ENCODE results near the gene CLK2.

Gene CLK2
- 44.8 to 89.4 (median 72.4) reads per million in 4 donors for total RNA-seq

DNA sequence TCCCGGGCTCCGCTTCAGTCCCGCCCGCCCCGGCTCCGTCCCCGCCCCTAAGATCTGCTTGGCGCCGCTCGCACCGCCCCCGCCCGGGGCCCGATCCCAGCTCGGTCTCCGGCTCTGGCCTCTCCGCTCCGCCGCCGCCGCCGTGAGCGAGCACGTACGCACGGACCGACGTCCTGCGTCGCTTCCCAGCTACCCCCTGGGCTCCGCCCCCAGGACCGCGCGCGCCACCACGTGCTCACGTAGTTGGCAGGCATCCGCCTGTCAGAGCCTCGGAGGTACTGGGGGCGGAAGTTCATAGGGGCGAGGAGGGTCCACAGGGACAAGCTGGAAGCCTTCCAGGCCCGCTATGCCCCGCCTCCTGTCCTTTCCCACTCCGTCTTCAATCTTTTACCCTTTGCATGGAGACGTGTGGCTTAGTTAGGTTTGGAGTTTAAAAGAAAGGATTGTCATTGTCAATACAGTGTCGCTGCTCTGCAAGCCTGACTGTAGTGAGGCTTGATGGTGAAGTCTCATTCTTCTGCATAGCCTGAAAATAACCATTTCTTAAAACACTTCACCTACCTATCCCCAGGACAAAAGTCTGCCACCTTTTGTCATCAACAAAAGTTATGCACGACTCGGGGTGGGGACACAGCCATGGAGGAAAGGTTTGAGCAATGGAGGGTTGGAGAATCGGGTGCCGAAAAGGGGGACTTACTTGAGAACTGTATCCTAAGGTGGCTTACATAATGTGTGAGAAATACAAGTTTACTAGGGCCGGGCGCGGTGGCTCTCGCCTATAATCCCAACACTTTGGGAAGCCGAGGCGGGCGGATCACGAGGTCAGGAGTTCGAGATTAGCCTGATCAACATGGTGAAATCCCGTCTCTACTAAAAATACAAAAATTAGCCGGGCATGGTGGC lies at the start of gene CLK2:
Gene CLK2, minus strand, starts transcription at position 162 of the 903 bp plus-strand sequence. CDS start 2,527 bp downstream, outside the sequence.
- DNase-seq, result peak; percentile 85 to 97 (median 89)

- no peak for DNase-seq
Measured at GRCh38 chr1:155322571-155322952, 49.3 kb upstream of the CLK2 start.

DNA sequence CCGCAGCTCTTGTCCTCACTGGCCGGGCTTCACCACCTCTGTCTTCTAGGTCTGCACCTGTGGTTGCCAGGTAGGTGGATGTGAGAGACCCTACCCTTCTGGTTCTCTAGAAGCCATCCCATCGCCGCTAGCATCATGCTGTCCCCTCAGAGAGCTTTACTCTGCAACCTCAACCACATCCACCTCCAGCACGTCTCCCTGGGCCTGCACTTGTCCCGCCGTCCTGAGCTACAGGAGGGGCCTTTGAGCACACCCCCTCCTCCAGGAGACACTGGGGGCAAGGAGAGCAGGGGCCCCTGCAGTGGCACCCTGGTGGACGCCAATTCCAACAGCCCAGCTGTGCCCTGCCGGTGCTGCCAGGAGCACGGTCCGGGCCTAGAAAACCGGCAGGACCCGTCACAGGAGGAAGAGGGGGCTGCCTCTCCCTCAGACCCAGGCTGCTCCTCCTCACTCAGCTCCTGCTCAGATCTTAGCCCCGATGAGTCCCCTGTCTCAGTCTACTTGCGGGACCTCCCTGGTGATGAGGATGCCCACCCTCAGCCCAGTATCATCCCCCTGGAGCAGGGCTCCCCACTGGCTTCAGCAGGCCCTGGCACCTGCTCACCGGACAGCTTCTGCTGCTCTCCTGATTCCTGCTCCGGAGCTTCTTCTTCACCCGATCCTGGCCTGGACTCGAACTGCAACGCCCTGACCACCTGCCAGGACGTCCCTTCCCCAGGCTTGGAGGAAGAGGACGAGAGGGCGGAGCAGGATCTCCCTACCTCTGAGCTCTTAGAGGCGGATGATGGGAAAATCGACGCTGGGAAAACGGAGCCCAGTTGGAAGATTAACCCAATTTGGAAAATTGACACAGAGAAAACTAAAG lies 48.6 kb upstream of the CLK2 start:
- no peak for DNase-seq

DNA sequence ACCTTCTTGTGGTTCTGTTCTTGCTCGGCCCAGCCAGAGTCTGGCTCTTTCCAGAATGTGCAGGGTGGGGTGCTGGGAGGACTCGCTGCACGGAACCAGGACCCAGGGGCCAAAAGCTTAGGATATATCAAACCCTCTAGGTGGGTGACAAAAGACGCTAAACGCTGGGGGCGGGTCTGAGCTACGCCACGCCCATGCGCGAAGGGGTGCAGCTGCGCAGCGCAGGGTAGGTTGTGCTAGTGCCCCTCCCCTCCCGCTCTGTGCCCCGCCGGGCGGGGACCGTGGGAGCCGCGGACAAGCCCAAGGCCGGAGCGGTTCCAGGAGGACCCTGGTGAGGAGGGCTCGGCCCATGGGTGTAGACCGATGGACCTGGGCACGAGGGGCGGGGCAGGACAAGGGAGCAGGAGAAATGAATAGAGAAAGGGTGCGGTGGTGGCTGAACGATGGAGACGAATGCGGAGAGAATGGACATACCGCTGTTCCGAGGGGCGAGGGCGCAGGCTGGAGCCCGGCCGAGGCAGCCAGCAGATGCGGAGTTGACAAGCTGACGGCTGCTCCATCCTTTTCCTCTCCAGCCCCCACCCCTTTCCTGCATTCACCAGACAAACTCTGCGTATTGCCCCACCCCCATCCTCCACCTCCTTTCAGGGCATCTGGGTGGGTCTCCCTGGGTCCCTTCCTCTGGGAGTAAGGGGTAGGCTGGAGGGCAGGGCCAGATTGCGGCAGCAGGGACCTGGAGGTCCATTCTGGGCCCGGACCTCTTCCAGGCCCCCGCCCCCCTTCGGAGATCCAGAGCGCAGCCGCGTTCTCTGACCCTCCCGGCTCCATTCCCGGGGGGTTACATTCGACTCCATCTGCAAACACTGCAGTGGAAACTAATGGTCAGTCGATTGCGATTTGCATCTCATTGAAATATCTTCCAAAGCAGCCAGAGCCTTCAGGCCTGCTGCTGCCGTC lies 47.6 kb upstream of the CLK2 start, which contains the start of gene RUSC1:
Gene RUSC1, plus strand, starts transcription at position 234 of the 957 bp plus-strand sequence. CDS start 880 bp downstream, outside the sequence.
- peak; percentile 53 to 70 (median 65) for DNase-seq

- no peak for DNase-seq
Measured at GRCh38 chr1:155320252-155320651, 46.9 kb upstream of the CLK2 start.

DNA sequence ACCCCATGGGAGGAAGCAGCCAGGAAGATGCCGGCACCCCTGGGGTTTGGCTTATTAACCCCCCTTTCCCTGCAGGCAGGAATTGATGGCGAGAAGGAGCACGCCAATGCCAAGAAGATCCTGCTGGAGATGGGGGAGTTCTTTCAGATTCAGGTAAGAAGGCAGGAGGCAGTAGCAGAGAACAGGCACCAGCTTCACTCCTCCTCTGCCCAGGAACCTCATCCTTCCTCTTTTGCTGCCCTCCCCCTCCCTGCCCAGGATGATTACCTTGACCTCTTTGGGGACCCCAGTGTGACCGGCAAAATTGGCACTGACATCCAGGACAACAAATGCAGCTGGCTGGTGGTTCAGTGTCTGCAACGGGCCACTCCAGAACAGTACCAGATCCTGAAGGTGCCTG lies 46.2 kb upstream of the CLK2 start:
- DNase-seq, result no peak

- no peak for DNase-seq
Measured at GRCh38 chr1:155318082-155318481, 44.8 kb upstream of the CLK2 start.

DNA sequence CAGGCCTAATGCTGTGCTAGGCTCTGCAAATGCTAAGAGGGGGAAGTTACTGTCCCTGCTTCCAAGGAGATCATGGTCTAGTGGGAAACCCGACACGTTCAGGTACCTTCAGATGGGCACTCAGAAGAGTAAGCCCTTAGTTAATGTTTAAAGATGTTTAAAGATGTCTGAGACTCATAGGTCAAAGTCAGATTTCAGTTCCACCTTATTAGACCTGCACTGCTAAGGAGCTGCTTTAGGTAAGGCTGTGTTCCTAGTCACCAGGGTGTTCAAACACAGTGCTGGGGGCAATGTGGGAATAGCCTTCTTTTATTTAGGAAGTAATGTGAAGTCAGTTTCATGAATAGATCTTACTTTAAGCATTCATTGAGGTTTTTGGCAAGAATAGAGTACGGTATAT lies 43.6 kb upstream of the CLK2 start:
- DNase-seq, result no peak

- DNase-seq, result no peak
Measured at GRCh38 chr1:155313261-155313660, 40.0 kb upstream of the CLK2 start.

GRCh38 chr1:155309423-155310021 lies 36.2 kb upstream of the CLK2 start:
- no peak for DNase-seq

GRCh38 chr1:155308493-155309422 lies 35.5 kb upstream of the CLK2 start, which contains the start of gene FDPS:
FDPS (plus strand) TSS chr1:155308866; CDS start chr1:155309790, 924 bp downstream.
- peak; percentile 94 to 99 (median 97) for DNase-seq

- DNase-seq, result peak in 1 of 5 donors; percentile 38
Measured at GRCh38 chr1:155307247-155307740, 34.0 kb upstream of the CLK2 start.

GRCh38 chr1:155305881-155306391 lies 32.6 kb upstream of the CLK2 start:
- DNase-seq, result no peak

- DNase-seq, result no peak
Measured at GRCh38 chr1:155304558-155305063, 31.3 kb upstream of the CLK2 start.

DNA sequence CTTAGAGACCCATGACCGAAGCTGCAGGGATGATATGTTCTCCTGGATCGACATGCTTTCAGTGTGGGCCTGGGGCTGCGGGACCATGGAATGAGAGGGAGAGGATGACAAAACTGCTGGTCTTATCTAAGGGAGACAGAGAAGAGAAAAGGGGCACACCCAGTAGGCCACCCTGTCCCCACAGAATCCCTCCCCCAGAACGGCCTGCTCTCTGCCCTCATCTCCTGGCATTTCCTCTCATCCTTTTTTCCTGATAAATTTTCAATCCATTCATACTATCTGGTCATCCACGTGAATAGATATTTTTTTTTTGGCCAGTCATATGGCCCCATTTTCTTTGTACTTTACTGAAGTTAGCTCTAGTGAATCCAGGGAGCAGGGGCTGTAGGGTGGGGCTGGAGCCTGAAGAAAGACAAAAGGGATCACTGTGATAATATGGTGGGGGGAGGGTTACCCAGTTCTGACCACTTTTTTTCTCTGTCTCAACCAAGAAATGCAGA lies 28.1 kb upstream of the CLK2 start, which contains the start of gene PKLR:
Gene PKLR, minus strand, starts transcription at position 97 of the 500 bp plus-strand sequence. Its CDS starts 43 bp downstream, at position 54.
- DNase-seq, result no peak

- DNase-seq, result no peak
Measured at GRCh38 chr1:155300553-155301329, 27.4 kb upstream of the CLK2 start.

DNA sequence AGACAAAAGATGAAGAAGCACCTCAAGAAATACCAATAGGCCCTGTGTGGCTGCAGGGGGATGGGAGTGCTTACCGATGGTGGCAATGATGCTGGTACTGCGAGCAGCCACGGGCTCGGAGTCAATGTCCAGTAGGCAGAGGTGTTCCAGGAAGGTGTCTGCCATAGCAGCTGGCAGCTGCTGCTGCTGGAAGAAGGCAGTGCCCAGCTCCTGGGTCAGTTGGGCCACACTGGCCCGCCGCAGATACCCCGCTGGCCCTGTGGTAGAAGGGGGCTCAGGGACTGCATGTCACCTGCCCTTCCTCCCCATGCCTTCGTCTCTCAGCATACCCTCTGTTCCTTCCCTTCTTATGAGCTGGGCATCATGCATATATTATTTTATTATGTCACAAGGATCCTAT lies 26.7 kb upstream of the CLK2 start:
- DNase-seq, result no peak

DNA sequence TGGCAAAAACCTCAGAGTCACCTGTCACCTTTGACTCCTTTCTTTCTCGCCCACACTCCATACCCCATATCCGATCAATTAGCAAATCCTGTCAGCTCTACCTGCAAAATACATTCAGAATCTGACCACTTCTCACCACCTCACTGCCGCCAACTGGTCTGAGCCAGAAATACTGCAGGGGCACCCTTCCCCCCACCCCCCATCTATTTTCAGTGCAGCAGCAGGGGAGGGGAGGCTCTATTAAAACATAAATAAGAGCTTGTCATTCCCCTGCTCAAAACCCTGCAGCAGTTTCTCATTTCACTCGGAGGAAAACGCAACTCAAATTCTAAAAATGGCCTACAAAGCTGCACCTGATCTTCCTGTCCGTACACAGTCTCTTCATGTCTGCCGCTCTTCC lies 24.1 kb upstream of the CLK2 start:
- no peak for DNase-seq

GRCh38 chr1:155296661-155297060 lies 23.4 kb upstream of the CLK2 start:
- DNase-seq, result no peak

Measured in T-helper 1 cell (primary cell).